Inflammatory macrophage treated with lipopolysaccharide for 4 hours (primary cell): ENCODE data around the gene MYCT1.
"Not testable (repeated sequence)": the region's sequence is repeated elsewhere in the genome, so short reads cannot be mapped to it uniquely, and the experiment has no call there.

Experiments
- DNase-seq: peaks from one replicate; pipeline ENCODE4 v3.0.0-alpha.2; 2020

MYCT1 gene, protein sequence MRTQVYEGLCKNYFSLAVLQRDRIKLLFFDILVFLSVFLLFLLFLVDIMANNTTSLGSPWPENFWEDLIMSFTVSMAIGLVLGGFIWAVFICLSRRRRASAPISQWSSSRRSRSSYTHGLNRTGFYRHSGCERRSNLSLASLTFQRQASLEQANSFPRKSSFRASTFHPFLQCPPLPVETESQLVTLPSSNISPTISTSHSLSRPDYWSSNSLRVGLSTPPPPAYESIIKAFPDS

GRCh38 chr6:152697634-152698033 lies at the start of gene MYCT1:
MYCT1 (plus strand) TSS chr6:152697897; CDS start chr6:152697903, 6 bp downstream.
- DNase-seq = no peak

DNA sequence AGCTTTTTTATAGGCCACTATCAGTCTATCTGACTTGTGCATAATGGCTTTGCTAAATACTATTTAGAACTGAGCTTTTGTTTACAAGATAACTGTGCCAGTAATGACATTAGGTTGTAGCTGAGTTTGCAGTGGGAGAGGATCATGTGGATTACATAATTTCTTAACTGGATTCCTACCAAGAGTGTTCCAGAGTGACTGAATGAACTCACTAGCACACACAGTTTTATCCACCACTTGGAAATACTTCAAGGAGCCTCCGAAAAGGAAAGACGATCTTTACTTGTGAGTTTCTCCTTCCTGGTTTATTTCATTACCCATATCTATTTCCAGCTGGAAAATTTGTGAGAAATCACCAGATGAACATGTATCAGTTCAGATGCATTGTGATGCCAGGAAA lies 49.6 kb upstream of the MYCT1 start:
- DNase-seq = no peak

GRCh38 chr6:152651986-152652385 lies 45.7 kb upstream of the MYCT1 start:
- no peak for DNase-seq

DNA sequence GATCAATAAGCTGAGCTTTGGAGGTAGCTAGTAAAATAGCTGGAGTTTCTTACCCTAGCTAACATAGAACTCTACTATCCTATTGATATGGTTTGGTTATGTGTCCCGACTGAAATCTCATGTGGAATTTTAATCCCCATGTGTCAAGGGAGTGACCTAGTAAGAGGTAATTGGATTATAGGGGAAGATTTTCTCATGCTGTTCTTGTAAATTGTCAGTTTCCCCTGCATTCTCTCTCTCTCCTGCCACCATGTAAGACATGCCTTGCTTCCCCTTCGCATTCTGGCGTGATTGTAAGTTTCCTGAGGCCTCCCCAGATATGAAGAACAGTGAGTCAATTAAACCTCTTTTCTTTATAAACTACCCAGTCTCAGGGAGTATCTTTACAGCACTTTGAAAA lies 35.9 kb upstream of the MYCT1 start:
- no peak for DNase-seq

DNA sequence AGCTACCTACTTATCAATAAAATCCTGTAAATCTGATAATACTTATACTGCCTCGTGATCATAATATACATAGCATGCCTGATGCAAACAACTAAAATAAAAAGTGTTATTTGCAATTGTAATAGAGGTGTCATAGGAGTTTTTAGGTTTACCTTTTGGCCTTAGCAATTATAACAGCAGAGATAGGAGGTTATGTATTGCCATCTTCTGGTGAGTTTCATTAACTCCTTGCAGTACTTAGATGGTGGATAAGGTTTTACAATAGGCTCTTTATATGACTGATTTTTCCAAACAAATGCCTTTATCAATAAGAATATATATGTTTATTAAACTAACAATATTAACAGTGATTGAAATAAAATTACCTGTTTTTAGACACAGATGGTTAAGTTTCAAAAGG lies 27.8 kb upstream of the MYCT1 start:
- DNase-seq = peak; percentile 2

- DNase-seq = no peak
These were observed 26.5 kb upstream of the MYCT1 start for GRCh38 chr6:152671171-152671570.

GRCh38 chr6:152673236-152673635 lies 24.5 kb upstream of the MYCT1 start:
- DNase-seq = no peak

DNA sequence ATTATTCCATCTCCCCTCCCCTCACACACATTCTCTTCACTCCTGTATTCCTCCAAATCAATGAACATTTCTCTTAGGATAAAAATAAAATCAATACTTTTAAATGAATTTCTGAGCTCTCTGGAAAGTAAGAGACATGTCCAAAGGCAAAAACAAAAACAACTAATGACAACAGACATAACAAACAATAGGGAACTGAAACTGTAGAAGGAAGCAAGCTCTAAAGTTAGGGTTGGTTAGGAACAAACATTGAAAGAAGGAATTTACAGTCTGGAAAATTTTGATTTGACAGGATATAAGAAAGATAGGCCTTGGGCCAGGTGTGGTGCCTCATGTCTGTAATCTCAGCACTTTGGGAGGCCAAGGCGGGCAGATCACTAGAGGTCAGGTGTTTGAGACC lies 17.5 kb upstream of the MYCT1 start:
- peak; percentile 32 for DNase-seq

GRCh38 chr6:152680879-152681517 lies 16.7 kb upstream of the MYCT1 start:
- no peak for DNase-seq

DNA sequence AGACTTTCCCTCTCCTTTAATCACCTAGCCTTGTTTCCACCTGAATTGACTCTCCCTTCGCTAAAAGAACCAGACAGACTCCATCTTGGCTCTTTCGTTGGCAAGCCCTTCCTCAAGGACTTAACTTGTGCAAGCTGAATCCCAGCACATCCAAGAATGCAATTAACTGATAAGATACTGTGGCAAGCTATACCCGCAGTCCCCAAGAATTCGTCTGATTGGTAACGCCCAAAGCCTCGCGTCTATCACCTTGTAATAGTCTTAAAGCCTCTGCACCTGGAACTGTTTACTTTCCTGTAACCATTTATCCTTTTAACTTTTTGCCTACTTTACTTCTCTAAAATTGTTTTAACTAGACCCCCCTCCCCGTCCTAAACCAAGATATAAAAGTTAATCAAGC lies 15.6 kb upstream of the MYCT1 start:
- no peak for DNase-seq

GRCh38 chr6:152682935-152683334 lies 14.8 kb upstream of the MYCT1 start:
- DNase-seq = not testable (repeated sequence)

GRCh38 chr6:152685819-152686218 lies 11.9 kb upstream of the MYCT1 start:
- DNase-seq = no peak

GRCh38 chr6:152695372-152696045 lies 2.2 kb upstream of the MYCT1 start:
- peak; percentile 27 for DNase-seq

DNA sequence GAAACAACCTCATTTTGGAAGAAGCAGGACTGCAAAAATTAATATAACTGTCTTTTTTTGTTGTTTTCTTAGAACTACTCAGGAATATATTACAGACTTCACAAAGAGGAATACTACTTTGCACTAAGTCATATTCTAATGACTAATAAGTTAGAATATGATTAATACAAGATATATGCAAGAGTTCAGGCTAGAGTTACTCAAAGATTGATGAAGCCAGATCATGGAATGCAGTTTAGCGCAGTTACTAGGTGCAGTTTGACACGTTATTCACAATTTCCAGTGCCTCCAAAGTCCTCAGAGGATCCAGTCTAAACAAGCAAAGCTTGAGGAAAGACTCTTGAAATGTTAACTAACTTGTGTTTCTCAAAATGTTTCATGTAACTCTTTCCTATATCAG lies 1.2 kb upstream of the MYCT1 start:
- no peak for DNase-seq

- no peak for DNase-seq
These were observed 995 bp downstream of the MYCT1 start for GRCh38 chr6:152698692-152699091.

DNA sequence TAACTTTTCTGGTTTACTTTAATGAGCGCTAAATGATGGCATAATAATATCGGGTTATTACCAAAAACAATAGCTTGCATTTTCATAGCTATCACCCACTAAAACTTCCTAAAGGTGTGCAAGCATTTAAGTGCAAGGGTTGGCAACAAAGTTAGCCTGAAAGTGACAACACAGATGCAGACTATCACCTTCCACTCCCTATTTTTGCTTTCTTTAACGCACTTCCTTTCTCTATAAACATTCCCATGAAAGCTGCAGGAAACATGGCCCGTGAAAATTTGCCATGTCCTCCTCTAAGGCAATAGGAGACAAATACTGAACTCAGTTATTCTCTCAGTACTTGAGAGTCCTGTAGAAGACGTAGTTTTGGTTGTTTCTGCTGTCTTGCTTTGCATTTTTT lies 2.7 kb downstream of the MYCT1 start:
- DNase-seq = no peak

DNA sequence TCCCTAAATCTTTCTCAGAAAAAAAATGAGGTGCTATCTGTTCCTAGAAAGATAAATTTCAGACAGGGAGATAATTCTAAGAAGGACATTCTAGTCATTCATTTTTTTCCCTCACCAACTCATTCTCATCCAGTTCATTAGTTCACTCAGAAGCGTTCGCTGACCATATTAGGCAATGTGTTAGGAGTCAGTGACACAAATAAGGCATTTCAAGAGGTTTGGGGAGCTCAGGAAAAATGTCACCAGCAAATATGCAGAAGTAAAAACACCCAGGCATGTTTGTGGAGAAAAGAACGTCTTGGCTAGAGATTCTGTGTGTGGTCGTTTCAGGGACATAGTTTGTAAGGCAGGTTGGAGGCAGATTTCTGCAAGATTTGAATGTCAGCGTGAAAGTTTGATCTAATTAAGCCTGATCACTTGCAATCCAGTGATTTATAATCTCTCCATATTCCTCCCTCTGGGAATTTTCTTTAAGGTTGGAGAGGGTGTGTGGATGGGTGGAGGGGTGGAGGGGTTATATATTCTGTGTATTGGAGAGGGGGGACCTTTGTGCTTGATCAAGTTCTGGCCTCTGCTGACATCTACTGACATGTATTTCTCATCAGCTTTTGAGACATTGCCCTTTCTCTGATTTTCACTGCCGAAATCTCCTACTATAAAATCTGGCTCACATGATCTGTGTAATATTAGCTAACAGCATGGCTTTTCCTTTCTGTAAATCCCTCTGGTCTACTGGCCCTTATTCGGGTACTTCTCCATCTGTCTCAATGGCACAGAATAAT lies 3.6 kb downstream of the MYCT1 start:
- no peak for DNase-seq

- DNase-seq = no peak
These were observed 4.2 kb downstream of the MYCT1 start for GRCh38 chr6:152701863-152702401.

- not testable (repeated sequence) for DNase-seq
These were observed 6.1 kb downstream of the MYCT1 start for GRCh38 chr6:152703750-152704149.

DNA sequence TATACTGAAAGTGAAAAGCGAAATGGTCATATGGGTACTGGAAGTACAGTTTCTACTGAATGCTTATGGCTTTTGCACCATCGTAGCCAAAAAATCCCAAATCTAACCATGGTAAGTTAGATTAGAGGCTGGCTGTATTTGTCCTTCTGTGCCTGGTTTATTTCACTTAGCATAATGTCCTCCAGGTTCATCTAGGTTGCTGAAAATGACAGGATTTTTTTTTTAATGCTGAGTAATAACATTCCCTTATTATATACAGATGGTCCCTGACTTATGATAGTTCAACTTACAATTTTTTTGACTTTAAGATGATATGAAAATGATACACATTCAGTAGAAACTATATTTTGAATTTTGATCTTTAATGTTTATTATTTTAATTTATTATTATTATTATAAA lies 7.6 kb downstream of the MYCT1 start:
- no peak for DNase-seq

DNA sequence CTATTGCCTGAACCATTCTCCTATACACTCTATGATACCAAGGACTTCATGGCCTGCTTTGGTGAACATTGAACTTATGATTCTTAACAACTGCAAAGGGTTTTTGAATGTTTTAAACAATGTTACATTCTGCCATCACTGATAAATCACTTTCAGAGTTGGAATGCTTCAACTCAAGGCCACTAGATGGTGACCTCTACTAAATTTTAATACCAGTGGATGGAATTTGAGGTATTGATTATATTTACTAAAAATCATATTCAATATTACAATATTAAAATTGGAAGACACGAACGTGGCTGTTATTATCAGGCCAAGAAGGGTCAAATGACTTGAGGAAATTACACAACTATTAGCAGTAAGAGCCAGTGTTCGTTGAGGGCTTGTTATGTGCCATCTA lies 18.6 kb downstream of the MYCT1 start:
- DNase-seq = no peak

DNA sequence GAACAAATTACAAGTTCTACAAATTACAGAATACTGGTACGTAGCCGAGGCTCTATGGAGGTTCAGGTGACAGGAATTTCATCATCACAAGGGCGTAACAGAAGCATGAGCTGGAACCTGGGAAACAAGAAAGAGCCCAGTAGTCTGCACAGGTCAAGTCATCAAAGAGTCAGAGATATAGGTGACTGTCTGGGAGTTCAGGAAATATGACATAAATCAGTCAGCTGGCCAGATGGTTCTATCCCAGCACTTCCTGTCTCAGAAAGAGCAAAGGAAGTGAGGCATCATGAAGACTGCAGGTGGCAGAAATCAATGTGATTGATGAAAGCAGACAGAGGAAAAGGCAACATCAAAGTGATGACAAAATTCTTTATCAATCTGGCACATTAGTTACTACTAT lies 23.3 kb downstream of the MYCT1 start:
- no peak for DNase-seq

DNA sequence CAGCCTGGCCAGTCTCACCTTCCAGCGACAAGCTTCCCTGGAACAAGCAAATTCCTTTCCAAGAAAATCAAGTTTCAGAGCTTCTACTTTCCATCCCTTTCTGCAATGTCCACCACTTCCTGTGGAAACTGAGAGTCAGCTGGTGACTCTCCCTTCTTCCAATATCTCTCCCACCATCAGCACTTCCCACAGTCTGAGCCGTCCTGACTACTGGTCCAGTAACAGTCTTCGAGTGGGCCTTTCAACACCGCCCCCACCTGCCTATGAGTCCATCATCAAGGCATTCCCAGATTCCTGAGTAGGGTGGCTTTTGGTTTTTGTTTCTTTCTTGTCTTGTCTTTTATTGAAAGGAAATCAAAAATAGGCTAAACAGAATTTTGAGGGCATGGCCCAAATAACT lies 24.3 kb downstream of the MYCT1 start:
- no peak for DNase-seq
